Naive thymus-derived CD4-positive, alpha-beta T cell (primary cell): ENCODE results near the gene OSGEP. TPM values are rescaled to one million over a fixed set of nuclear protein-coding genes. Genes with fewer than 3 reads are reported as not detected.

Experiments
- ATAC-seq: fragments of 150-1000 bp; cut with Tn5 transposase; 2 replicates; pipeline ENCODE4 v1.10.0; 2021; ENCODE audit warnings: mild to moderate bottlenecking, moderate library complexity
- CTCF ChIA-PET: fragments of 350-600 bp; sonication (Branson Sonifier 250); formaldehyde crosslinking; loops from one replicate; lab custom pipeline; 2021; ENCODE audit warnings: antibody characterized with exemption; lab: Charles Lee
- POLR2A ChIA-PET: fragments of 350-600 bp; sonication (Branson Sonifier 250); formaldehyde crosslinking; loops from one replicate; lab custom pipeline; 2021; ENCODE audit warnings: antibody characterized with exemption, inconsistent platforms; lab: Charles Lee
- DNase-seq, 9 donors: peaks; one replicate each; pipeline versions ENCODE4 v3.0.0 to v3.0.0-alpha.2; 2020 to 2022; ENCODE audit warnings: mixed read lengths in 1 of 9
- H3K27ac ChIP-seq: one replicate; pipeline ENCODE4 v1.7.0; 2013; ENCODE audit warnings: mild to moderate bottlenecking, low read depth, low read length, moderate library complexity
- H3K27me3 ChIP-seq, 2 donors: one replicate each; pipeline ENCODE4 v1.7.0; 2013; ENCODE audit warnings: low read length in 2 of 2, mild to moderate bottlenecking in 2 of 2, moderate library complexity in 2 of 2; ENCODE audit not compliant: control insufficient read depth in 2 of 2, insufficient read depth in 2 of 2
- H3K36me3 ChIP-seq, 3 experiments: 1 replicate in 2 of 3; 2 replicates in 1 of 3; pipeline ENCODE4 v1.7.0; 2013; ENCODE audit warnings: low read length in 3 of 3, mild to moderate bottlenecking in 3 of 3, moderate library complexity in 1 of 3; ENCODE audit not compliant: insufficient read depth in 3 of 3, control insufficient read depth in 2 of 3
- H3K4me1 ChIP-seq, 2 donors: one replicate each; pipeline ENCODE4 v1.7.0; 2013; ENCODE audit warnings: low read length in 2 of 2, mild to moderate bottlenecking in 2 of 2, moderate library complexity in 1 of 2; ENCODE audit not compliant: control insufficient read depth in 2 of 2, insufficient read depth in 2 of 2
- H3K4me3 ChIP-seq: 2 replicates; pipeline ENCODE4 v1.7.0; 2013; ENCODE audit warnings: mild to moderate bottlenecking, low read length
- H3K9me3 ChIP-seq, 3 experiments: 1 replicate in 2 of 3; 2 replicates in 1 of 3; pipeline ENCODE4 v1.7.0; 2013; ENCODE audit warnings: low read length in 3 of 3; ENCODE audit not compliant: control insufficient read depth in 2 of 3
- H3K27ac Mint-ChIP-seq, 9 donors: one replicate each; pipeline ENCODE4 v1.8.0; 2020 to 2022; ENCODE audit warnings: mixed read lengths in 9 of 9, mild to moderate bottlenecking in 8 of 9, moderate library complexity in 5 of 9, inconsistent platforms in 2 of 9
- H3K27me3 Mint-ChIP-seq, 5 donors: one replicate each; pipeline ENCODE4 v1.8.0; 2021 to 2022; ENCODE audit warnings: mixed read lengths in 5 of 5, mild to moderate bottlenecking in 1 of 5
- H3K36me3 Mint-ChIP-seq, 5 donors: one replicate each; pipeline ENCODE4 v1.8.0; 2020 to 2022; ENCODE audit warnings: mixed read lengths in 5 of 5, mild to moderate bottlenecking in 3 of 5, inconsistent platforms in 1 of 5
- H3K4me1 Mint-ChIP-seq, 7 donors: one replicate each; pipeline ENCODE4 v1.8.0; 2020 to 2022; ENCODE audit warnings: mixed read lengths in 7 of 7, mild to moderate bottlenecking in 3 of 7, inconsistent platforms in 1 of 7
- H3K4me3 Mint-ChIP-seq, 10 donors: one replicate each; pipeline ENCODE4 v1.8.0; 2020 to 2022; ENCODE audit warnings: mild to moderate bottlenecking in 10 of 10, mixed read lengths in 10 of 10, moderate library complexity in 6 of 10, inconsistent platforms in 2 of 10
- H3K9me3 Mint-ChIP-seq, 11 donors: one replicate each; pipeline ENCODE4 v1.8.0; 2020 to 2022; ENCODE audit warnings: mixed read lengths in 11 of 11, mild to moderate bottlenecking in 4 of 11, inconsistent platforms in 1 of 11, moderate library complexity in 1 of 11
- intact Hi-C, 2 donors: fragments of 100-400 bp; cut with micrococcal nuclease; formaldehyde crosslinking; loops; one replicate each; pipeline ENCODE4 v1.15.1; 2023
- polyA plus RNA-seq, 2 donors: library from polyadenylated mRNA; unstranded; fragments of 300-500 nt; fragmentation: Illumina TruSeq; gene quantifications; one replicate each; pipeline ENCODE4 v1.2.3, GENCODE V29; 2021
- total RNA-seq, 6 experiments: library from RNA in 5 of 6; stranded (reverse) in 5 of 6; gene quantifications; 1 replicate in 5 of 6; 2 replicates in 1 of 6; pipeline ENCODE4 v1.2.3 and lab custom pipeline; 2021 to 2026

Gene OSGEP
- total and polyA plus RNA-seq, 7 experiments from 2014 or later: 30.8 to 77.2 (median 54.9) TPM

DNA sequence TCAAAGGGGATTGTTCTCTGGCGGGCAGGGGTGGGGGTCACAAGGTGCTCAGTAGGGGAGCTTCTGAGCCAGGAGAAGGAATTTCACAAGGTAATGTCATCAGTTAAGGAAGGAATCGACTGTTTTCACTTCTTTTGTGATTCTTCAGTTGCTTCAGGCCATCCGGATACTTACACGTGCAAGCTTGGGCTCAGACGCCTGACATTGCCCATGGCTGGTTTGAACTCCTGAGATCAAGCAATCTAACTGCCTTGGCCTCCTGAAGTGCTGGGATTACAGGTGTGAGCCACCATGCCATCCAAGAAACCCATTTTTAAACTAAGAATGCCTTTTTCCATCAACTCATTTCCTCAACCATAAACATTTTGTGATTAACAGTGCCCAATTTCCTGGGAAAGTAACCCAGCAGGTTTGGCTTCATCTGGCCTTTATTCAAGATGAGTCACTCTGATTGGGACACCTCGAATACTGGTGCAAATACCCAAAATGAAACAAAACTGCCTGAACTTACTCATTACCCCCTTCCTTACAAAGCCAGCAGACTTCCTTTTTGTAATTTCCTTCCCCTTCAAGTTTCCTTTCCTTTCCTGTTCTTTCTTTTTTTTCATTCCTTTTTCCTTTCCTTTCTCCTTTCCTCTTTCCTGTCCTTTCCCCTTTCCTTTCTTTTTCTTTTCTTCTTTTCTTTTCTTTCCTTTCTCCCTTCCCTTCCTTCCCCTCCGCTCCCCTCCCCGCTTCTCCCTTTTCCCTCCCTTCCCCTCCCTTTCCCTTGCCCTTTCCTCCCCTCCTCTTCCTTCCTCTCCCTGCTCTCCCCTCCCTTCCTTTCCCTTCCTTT is 40.5 kb upstream of the OSGEP start:
- intact Hi-C loops: no loop called here
- H3K4me1 Mint-ChIP-seq: peaks cover 29 to 59% (median 42%) of the 10 kb centered on the region in 7 donors
- H3K9me3 Mint-ChIP-seq: peaks cover 0 to 1% (median 0%) of the 10 kb centered on the region in 11 donors
- Histone ChIP-seq H3K9me3 (no peaks in the 10 kb centered on the region), H3K36me3 (no peaks in the 10 kb centered on the region), H3K4me1 (peaks cover 7 to 19% of the 10 kb centered on the region in 2 donors), H3K4me3 (no peak overlapping the region), H3K27ac (no peak overlapping the region), H3K27me3 (no peaks in the 10 kb centered on the region)
- H3K36me3 Mint-ChIP-seq: peaks cover 0 to 2% (median 0%) of the 10 kb centered on the region in 5 donors
- ChIA-PET CTCF (no interaction called here), POLR2A (no interaction called here)
- peak overlapping the region in 6 of 9 donors; percentile 8 to 73 (median 43) for H3K27ac Mint-ChIP-seq
- H3K27me3 Mint-ChIP-seq: no peaks in the 10 kb centered on the region
- ATAC-seq (peak; percentile 57), DNase-seq (no peak)
- H3K4me3 Mint-ChIP-seq: peak overlapping the region in 1 of 10 donors; percentile 20

DNA sequence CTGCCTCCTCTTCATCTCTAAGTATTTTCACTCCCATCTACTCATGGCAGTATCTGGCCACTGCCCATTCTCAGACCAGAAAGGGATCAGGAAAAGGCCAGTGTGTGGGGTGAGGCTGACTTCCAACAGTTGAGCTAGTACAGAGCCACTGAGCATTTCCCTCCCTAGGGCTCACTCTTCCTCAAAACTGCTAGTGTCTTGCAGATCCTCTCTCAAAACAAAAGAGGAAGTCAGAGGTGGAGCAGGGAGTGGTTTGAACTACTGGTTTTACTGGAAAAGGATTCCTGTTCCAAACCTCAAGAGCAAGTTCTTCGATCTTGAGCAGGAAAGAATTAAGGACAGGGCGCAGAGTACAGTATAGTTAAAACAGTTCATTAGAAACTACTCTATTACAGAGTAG is 39.0 kb upstream of the OSGEP start:
- Mint-ChIP-seq H3K4me1 (peaks cover 39 to 72% (median 57%) of the 10 kb centered on the region in 7 donors), H3K27me3 (no peaks in the 10 kb centered on the region), H3K36me3 (peaks cover 0 to 2% (median 0%) of the 10 kb centered on the region in 5 donors), H3K27ac (peak overlapping the region in 5 of 9 donors; percentile 21 to 95 (median 81)), H3K4me3 (peak overlapping the region in 3 of 10 donors; percentile 16 to 48 (median 40)), H3K9me3 (peaks cover 0 to 1% (median 0%) of the 10 kb centered on the region in 11 donors)
- CTCF ChIA-PET: no interaction called here
- Histone ChIP-seq H3K4me1 (peaks cover 18 to 31% of the 10 kb centered on the region in 2 donors), H3K27ac (no peak overlapping the region), H3K4me3 (no peak overlapping the region), H3K9me3 (no peaks in the 10 kb centered on the region), H3K27me3 (no peaks in the 10 kb centered on the region), H3K36me3 (no peaks in the 10 kb centered on the region)
- DNase-seq (no peak), ATAC-seq (peak; percentile 62)
- intact Hi-C loops: no loop called here
- POLR2A ChIA-PET: interaction anchor here (1.1 kb wide), 1 partner anchor 18 kb away, joined by 4 read pairs; no protein-coding TSS in a partner anchor

DNA sequence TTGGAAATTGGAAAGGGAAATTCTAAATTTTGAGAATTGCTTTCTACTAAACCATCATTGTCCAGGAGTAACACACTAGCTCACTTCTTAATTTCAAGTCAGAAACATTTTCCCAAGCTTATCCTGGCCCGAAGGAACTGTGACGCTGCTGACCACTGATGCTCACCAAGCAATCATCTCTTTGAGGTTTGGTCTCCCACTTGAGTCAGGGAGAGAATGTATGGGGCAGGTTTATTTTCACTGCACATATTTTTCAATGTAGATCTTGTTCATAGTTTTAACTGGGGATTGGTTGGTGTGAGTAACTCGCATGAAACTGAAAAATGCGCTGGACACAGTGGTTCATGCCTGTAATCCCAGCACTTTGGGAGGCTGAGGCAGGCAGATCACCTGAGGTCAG is 37.9 kb upstream of the OSGEP start:
- CTCF ChIA-PET: interaction anchor here (1.0 kb wide), 1 partner anchor 10 kb away, joined by 3 read pairs; no protein-coding TSS in a partner anchor
- Mint-ChIP-seq H3K9me3 (peaks cover 0 to 1% (median 0%) of the 10 kb centered on the region in 11 donors), H3K4me1 (peaks cover 45 to 83% (median 69%) of the 10 kb centered on the region in 7 donors), H3K27me3 (no peaks in the 10 kb centered on the region), H3K4me3 (peak overlapping the region in 1 of 10 donors; percentile 13), H3K27ac (peak overlapping the region in 5 of 9 donors; percentile 2 to 86 (median 34)), H3K36me3 (peaks cover 0 to 3% (median 0%) of the 10 kb centered on the region in 5 donors)
- Histone ChIP-seq H3K36me3 (no peaks in the 10 kb centered on the region), H3K4me1 (peaks cover 27 to 41% of the 10 kb centered on the region in 2 donors), H3K27me3 (no peaks in the 10 kb centered on the region), H3K4me3 (no peak overlapping the region), H3K9me3 (no peaks in the 10 kb centered on the region), H3K27ac (no peak overlapping the region)
- no peak for ATAC-seq
- POLR2A ChIA-PET: interaction anchor here (1.1 kb wide), 1 partner anchor 39 kb away, joined by 3 read pairs; no protein-coding TSS in a partner anchor
- intact Hi-C loops: no loop called here
- DNase-seq: no peak

DNA sequence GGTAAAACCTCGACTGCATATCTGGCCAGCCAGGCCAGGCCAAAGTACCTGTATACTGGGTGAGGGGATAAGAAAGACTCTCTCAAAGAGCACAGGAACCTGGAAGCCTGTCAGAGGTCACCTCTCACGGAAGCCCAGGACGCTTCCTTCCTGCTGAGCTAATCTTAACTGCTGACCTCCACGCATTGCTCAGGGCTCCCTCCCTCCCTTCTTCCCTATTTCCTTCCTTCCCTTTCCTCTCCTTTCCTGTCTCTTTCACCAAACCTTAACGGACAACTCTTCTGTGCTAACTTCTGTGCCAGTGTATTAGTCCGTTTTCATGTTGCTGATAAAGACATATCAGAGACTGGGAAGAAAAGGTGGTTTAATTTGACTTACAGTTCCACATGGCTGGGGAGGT is 36.0 kb upstream of the OSGEP start:
- no peak for ATAC-seq
- ChIA-PET POLR2A (interaction anchor here (0.5 to 4.9 kb wide), 10 partner anchors 10 to 303 kb away, joined by 3 to 36 read pairs (median 6); partner anchors contain the start of genes OSGEP, PARP2, PIP4P1 and PNP), CTCF (no interaction called here)
- DNase-seq: no peak
- Mint-ChIP-seq H3K4me3 (peak overlapping the region; percentile 25 to 93 (median 66)), H3K36me3 (peaks cover 0 to 3% (median 0%) of the 10 kb centered on the region in 5 donors), H3K4me1 (peaks cover 49 to 90% (median 77%) of the 10 kb centered on the region in 7 donors), H3K27ac (peak overlapping the region; percentile 71 to 93 (median 88)), H3K27me3 (no peaks in the 10 kb centered on the region), H3K9me3 (peaks cover 0 to 2% (median 0%) of the 10 kb centered on the region in 11 donors)
- intact Hi-C loops: no loop called here
- peaks cover 37 to 51% of the 10 kb centered on the region in 2 donors for H3K4me1 ChIP-seq
- H3K4me3 ChIP-seq: no peak overlapping the region
- no peaks in the 10 kb centered on the region for H3K27me3 ChIP-seq
- H3K36me3 ChIP-seq: no peaks in the 10 kb centered on the region
- H3K27ac ChIP-seq: peak overlapping the region; percentile 46
- H3K9me3 ChIP-seq: no peaks in the 10 kb centered on the region

DNA sequence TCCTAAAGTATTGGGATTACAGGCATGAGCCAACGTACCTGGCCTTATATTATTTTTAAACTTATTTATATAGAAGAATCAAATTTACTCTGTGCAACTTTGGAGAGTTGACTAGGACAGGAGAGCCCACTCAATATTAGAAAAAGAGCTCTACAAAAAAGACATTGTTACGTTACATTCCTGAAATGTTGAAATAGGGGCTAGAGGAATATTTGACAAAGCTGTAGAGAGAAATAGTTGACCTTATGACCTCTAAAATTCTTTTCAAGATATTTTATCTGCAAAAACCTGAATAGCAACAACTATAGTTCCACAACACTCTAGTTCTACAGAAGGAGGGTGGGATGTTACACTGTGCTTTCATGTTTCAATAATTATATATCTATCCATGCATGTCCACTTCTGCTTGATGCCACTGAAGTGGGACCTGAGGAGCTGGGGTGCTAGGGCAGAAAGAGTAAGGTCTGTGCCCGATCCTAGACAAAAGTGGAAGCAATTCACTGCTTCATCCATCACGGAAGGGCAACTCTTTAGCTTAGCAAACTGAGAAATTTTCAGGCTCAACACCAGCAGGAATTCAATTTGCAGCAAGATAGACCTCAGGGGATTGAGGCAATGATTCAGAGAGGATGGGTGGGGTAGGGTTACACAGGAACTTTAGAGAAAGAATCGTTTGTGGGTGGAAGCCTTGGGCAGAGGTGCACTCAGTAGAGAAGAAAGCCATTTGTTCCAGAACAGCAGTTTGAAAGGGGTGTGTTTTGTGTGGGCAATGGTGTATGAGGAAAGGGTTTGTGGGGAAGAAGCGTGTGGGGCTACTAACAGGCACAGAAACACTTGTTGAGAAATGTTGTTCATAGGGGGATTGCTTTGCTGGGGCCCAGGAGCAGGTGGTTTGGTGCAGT is 34.7 kb upstream of the OSGEP start:
- H3K4me3 ChIP-seq: peak overlapping the region; percentile 35
- no peaks in the 10 kb centered on the region for H3K9me3 ChIP-seq
- POLR2A ChIA-PET: interaction anchor here (0.9 to 4.9 kb wide), 11 partner anchors 10 to 194 kb away, joined by 3 to 36 read pairs (median 6); partner anchors contain the start of genes APEX1, PARP2, PIP4P1 and PNP
- Mint-ChIP-seq H3K36me3 (peaks cover 0 to 6% (median 4%) of the 10 kb centered on the region in 5 donors), H3K9me3 (peaks cover 0 to 5% (median 0%) of the 10 kb centered on the region in 11 donors), H3K27me3 (no peaks in the 10 kb centered on the region), H3K4me1 (peaks cover 47 to 89% (median 79%) of the 10 kb centered on the region in 7 donors), H3K27ac (peak overlapping the region; percentile 65 to 95 (median 86)), H3K4me3 (peak overlapping the region; percentile 67 to 93 (median 76))
- intact Hi-C loops: loop anchor here (1.0 to 2.0 kb wide), 5 partner anchors 12 to 41 kb away; partner anchors contain the start of genes PNP (in 2 of the 2) and APEX1 (in 1 of the 2)
- ATAC-seq: peak; percentile 70
- no peaks in the 10 kb centered on the region for H3K27me3 ChIP-seq
- H3K4me1 ChIP-seq: peaks cover 37 to 51% of the 10 kb centered on the region in 2 donors
- H3K36me3 ChIP-seq: no peaks in the 10 kb centered on the region
- DNase-seq: peak in 5 of 9 donors; percentile 14 to 40 (median 35)
- peak overlapping the region; percentile 46 for H3K27ac ChIP-seq
- CTCF ChIA-PET: no interaction called here

DNA sequence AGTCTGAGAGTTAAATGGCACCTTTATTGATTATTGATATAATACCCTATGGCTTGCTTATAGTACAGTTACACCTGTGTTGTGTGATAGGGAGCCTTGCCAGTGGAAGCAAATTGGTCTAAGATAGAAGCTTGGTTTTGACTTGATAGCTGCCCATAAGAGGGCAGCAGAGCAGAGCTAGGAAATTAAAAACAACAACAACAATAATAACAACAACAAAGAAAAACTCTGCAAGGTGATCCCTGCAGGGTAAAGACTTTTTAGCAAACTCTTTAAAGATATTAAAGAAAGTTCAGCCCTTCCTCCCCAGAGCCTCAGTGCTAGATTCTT is 32.7 kb upstream of the OSGEP start:
- H3K36me3 ChIP-seq: no peaks in the 10 kb centered on the region
- Mint-ChIP-seq H3K4me3 (peak overlapping the region in 9 of 10 donors; percentile 12 to 82 (median 68)), H3K9me3 (peaks cover 0 to 5% (median 0%) of the 10 kb centered on the region in 11 donors), H3K36me3 (peaks cover 0 to 6% (median 4%) of the 10 kb centered on the region in 5 donors), H3K27ac (peak overlapping the region; percentile 39 to 93 (median 82)), H3K27me3 (peaks cover 0 to 8% (median 0%) of the 10 kb centered on the region in 5 donors), H3K4me1 (peaks cover 46 to 96% (median 88%) of the 10 kb centered on the region in 7 donors)
- no peak for DNase-seq
- H3K27me3 ChIP-seq: no peaks in the 10 kb centered on the region
- peaks cover 37 to 50% of the 10 kb centered on the region in 2 donors for H3K4me1 ChIP-seq
- no peak for ATAC-seq
- CTCF ChIA-PET: no interaction called here
- POLR2A ChIA-PET: interaction anchor here (0.6 to 4.9 kb wide), 10 partner anchors 8 to 159 kb away, joined by 3 to 36 read pairs (median 4); partner anchors contain the start of genes APEX1, PARP2, PIP4P1 and PNP
- H3K27ac ChIP-seq: no peak overlapping the region
- no peak overlapping the region for H3K4me3 ChIP-seq
- intact Hi-C loops: no loop called here
- H3K9me3 ChIP-seq: no peaks in the 10 kb centered on the region
